HCT116 (cell line): ENCODE data around the gene ITM2C. TPM values are rescaled to one million over a fixed set of nuclear protein-coding genes. Genes with fewer than 3 reads are reported as not detected.

Experiments used
- ATAC-seq: fragments of 200-7000 bp; cut with Tn5 transposase; 2 replicates; pipeline ENCODE4 v1.9.1; 2020; ENCODE audit warnings: mild to moderate bottlenecking, moderate library complexity
- BruUV-seq: library from RNA; stranded (reverse); fragments of 400-500 nt; replicated peaks from 2 replicates; lab custom pipeline; 2021; lab: Mats Ljungman, UMichigan
- CTCF ChIA-PET: fragments of 300-600 bp; sonication (Branson Sonifier 250); formaldehyde crosslinking; loops from one replicate; lab custom pipeline; 2021; ENCODE audit warnings: antibody characterized with exemption; lab: Charles Lee
- POLR2A ChIA-PET: fragments of 300-600, 350-600 bp; sonication (Branson Sonifier 250); formaldehyde crosslinking; loops from one replicate; lab custom pipeline; 2021; ENCODE audit warnings: antibody characterized with exemption; lab: Charles Lee
- RAD21 ChIA-PET, 2 experiments: fragments of 300-600 bp; sonication (Branson Sonifier 250); formaldehyde crosslinking; loops; one replicate each; lab custom pipeline; 2023; ENCODE audit warnings: low total read pairs in 2 of 2; ENCODE audit not compliant: uncharacterized antibody in 2 of 2, unreplicated experiment in 2 of 2, low non-redundant PET in 1 of 2; lab: Charles Lee
- DNase-seq: peaks from one replicate; pipeline ENCODE4 v3.0.0-alpha.2; 2010; ENCODE audit warnings: low read depth, low spot score
- H2AFZ ChIP-seq: fragments of 200-600 bp; shearing (Covaris generic), sonication (generic); 2 replicates; pipeline ENCODE4 v1.6.1; 2017; ENCODE audit warnings: low read depth, mixed run types, mixed read lengths, antibody characterized with exemption, low read length; ENCODE audit not compliant: poor library complexity, severe bottlenecking
- H3K27ac ChIP-seq: 2 replicates; pipeline ENCODE4 v1.5.1; 2012; ENCODE audit warnings: low read depth, low read length
- H3K27me3 ChIP-seq: fragments of 200-600 bp; sonication (generic); 2 replicates; pipeline ENCODE4 v1.6.1; 2016; ENCODE audit warnings: mixed run types, low read length, mixed read lengths; ENCODE audit not compliant: insufficient read depth
- H3K36me3 ChIP-seq, 2 experiments: fragments of 200-500 bp in 1 of 2; fragments of 200-600 bp in 1 of 2; sonication (Bioruptor generic) in 1 of 2; sonication (generic) in 1 of 2; 2 replicates each; pipeline versions ENCODE4 v1.5.1 to v1.6.1; 2014 to 2016; ENCODE audit warnings: low read length in 2 of 2, inconsistent platforms in 1 of 2, mixed read lengths in 1 of 2, mixed run types in 1 of 2; ENCODE audit not compliant: insufficient read depth in 2 of 2, control insufficient read depth in 1 of 2
- H3K4me1 ChIP-seq, 2 experiments: fragments of 200-600 bp in 1 of 2; sonication (generic) in 1 of 2; 2 replicates each; pipeline versions ENCODE4 v1.5.1 to v1.6.1; 2012 to 2017; ENCODE audit warnings: low read length in 2 of 2, inconsistent platforms in 1 of 2, mild to moderate bottlenecking in 1 of 2, mixed read lengths in 1 of 2, mixed run types in 1 of 2, moderate library complexity in 1 of 2; ENCODE audit not compliant: insufficient read depth in 2 of 2, control insufficient read depth in 1 of 2
- H3K4me2 ChIP-seq: fragments of 200-600 bp; sonication (generic); 2 replicates; pipeline ENCODE4 v1.6.1; 2017; ENCODE audit warnings: mixed run types, low read length, mixed read lengths
- H3K4me3 ChIP-seq, 2 experiments: fragments of 200-600 bp in 1 of 2; sonication (generic) in 1 of 2; replicated peaks in 1 of 2; 2 replicates each; pipeline ENCODE4 v1.5.1; 2011 to 2016; ENCODE audit warnings: low read length in 2 of 2, control low read depth in 1 of 2, low read depth in 1 of 2, mild to moderate bottlenecking in 1 of 2, mixed read lengths in 1 of 2, mixed run types in 1 of 2
- H3K79me2 ChIP-seq: fragments of 200-600 bp; sonication (generic); 2 replicates; pipeline ENCODE4 v1.6.1; 2017; ENCODE audit warnings: mild to moderate bottlenecking, mixed run types, low read length, moderate library complexity, mixed read lengths; ENCODE audit not compliant: insufficient read depth
- H3K9ac ChIP-seq: fragments of 200-600 bp; sonication (generic); 2 replicates; pipeline ENCODE4 v1.6.1; 2016; ENCODE audit warnings: low read length, mixed read lengths
- H3K9me2 ChIP-seq: fragments of 200-600 bp; sonication (generic), shearing (Covaris generic); 2 replicates; pipeline ENCODE4 v1.6.1; 2017; ENCODE audit warnings: mixed run types, mild to moderate bottlenecking, moderate library complexity; ENCODE audit not compliant: insufficient read depth
- H3K9me3 ChIP-seq, 2 experiments: fragments of 200-500 bp in 1 of 2; fragments of 200-600 bp in 1 of 2; sonication (Bioruptor generic) in 1 of 2; sonication (generic) in 1 of 2; 2 replicates each; pipeline ENCODE4 v1.6.1; 2014 to 2017; ENCODE audit warnings: low read length in 2 of 2, mixed read lengths in 2 of 2, inconsistent platforms in 1 of 2, low read depth in 1 of 2, mild to moderate bottlenecking in 1 of 2, mixed run types in 1 of 2, moderate library complexity in 1 of 2; ENCODE audit not compliant: control insufficient read depth in 1 of 2, insufficient read depth in 1 of 2
- H4K20me1 ChIP-seq: fragments of 200-600 bp; sonication (generic), shearing (Covaris generic); 2 replicates; pipeline ENCODE4 v1.6.1; 2017; ENCODE audit warnings: mixed run types, mild to moderate bottlenecking, moderate library complexity; ENCODE audit not compliant: insufficient read depth
- CBX3 ChIP-seq: IDR thresholded peaks from 2 replicates; pipeline ENCODE4 v1.6.1; 2012; ENCODE audit warnings: low read depth
- EGR1 ChIP-seq: IDR thresholded peaks from 2 replicates; pipeline ENCODE4 v1.6.1; 2012; ENCODE audit warnings: low read depth
- ELF1 ChIP-seq: IDR thresholded peaks from 2 replicates; pipeline ENCODE4 v1.6.1; 2012; ENCODE audit warnings: low read depth, borderline replicate concordance
- EZH2 ChIP-seq: fragments of 200-600 bp; sonication (generic); IDR thresholded peaks from 2 replicates; pipeline ENCODE4 v1.6.1; 2017; ENCODE audit warnings: antibody characterized with exemption, mixed run types
- EZH2phosphoT487 ChIP-seq: fragments of 200-600 bp; IDR thresholded peaks from 2 replicates; pipeline ENCODE4 v1.6.1; 2018; ENCODE audit warnings: antibody characterized with exemption, borderline replicate concordance
- FOSL1 ChIP-seq: IDR thresholded peaks from 2 replicates; pipeline ENCODE4 v1.6.1; 2012; ENCODE audit warnings: low read depth
- JUND ChIP-seq: IDR thresholded peaks from 2 replicates; pipeline ENCODE4 v1.6.1; 2012
- POLR2A ChIP-seq: IDR thresholded peaks from 2 replicates; pipeline ENCODE4 v1.7.0; 2011; ENCODE audit warnings: borderline replicate concordance; ENCODE audit not compliant: insufficient read depth, insufficient read length; ENCODE audit errors: extremely low read depth
- POLR2AphosphoS5 ChIP-seq: IDR thresholded peaks from 2 replicates; pipeline ENCODE4 v1.6.1; 2011; ENCODE audit warnings: mild to moderate bottlenecking, low read depth, low read length, moderate library complexity
- SIN3A ChIP-seq: IDR thresholded peaks from 2 replicates; pipeline ENCODE4 v1.6.1; 2012; ENCODE audit warnings: low read depth
- SRF ChIP-seq: IDR thresholded peaks from 2 replicates; pipeline ENCODE4 v1.6.1; 2012; ENCODE audit warnings: low read depth
- intact Hi-C: fragments of 100-400 bp; cut with micrococcal nuclease; formaldehyde crosslinking; loops from 2 replicates; pipeline ENCODE4 v1.10.0; 2022
- total RNA-seq: library from RNA; stranded (reverse); gene quantifications from one replicate; pipeline ENCODE4 v1.2.1, GENCODE V29; 2021; ENCODE audit not compliant: unreplicated experiment
- TF ChIP-seq, protein P1 (sequence below): IDR thresholded peaks from 2 replicates; pipeline ENCODE4 v1.6.1; 2012

The ITM2C gene
- total RNA-seq, 1 experiment from 2014 or later = 117 TPM

- H3K9ac ChIP-seq = no peak overlapping the region
- H3K27me3 ChIP-seq = peaks cover 18% of the 10 kb centered on the region; the same call in 1 of the 2 replicates
- no peak overlapping the region for H3K4me2 ChIP-seq
- no peaks in the 10 kb centered on the region for H3K79me2 ChIP-seq
- CTCF ChIA-PET = interaction anchor here (1.1 kb wide), 1 partner anchor 32 kb away, joined by 3 read pairs; the partner anchor contains the start of gene ITM2C
- intact Hi-C loops = no loop called here
- H3K27ac ChIP-seq = no peak overlapping the region
- no peak overlapping the region for H3K4me3 ChIP-seq
- H3K9me2 ChIP-seq = no peaks in the 10 kb centered on the region
- RAD21 ChIA-PET = no interaction called here
- no peaks in the 10 kb centered on the region for H3K9me3 ChIP-seq
- TF ChIP-seq, protein P1, sequence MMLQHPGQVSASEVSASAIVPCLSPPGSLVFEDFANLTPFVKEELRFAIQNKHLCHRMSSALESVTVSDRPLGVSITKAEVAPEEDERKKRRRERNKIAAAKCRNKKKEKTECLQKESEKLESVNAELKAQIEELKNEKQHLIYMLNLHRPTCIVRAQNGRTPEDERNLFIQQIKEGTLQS = no peak
- TF ChIP-seq FOSL1 = no peak
- no peak for TF ChIP-seq POLR2A
- no peak for TF ChIP-seq CBX3
- no peak for TF ChIP-seq SRF
- no peak for TF ChIP-seq EGR1
- TF ChIP-seq JUND = no peak
- TF ChIP-seq ELF1 = no peak
- TF ChIP-seq SIN3A = no peak
- TF ChIP-seq POLR2AphosphoS5 = no peak
- no peak for TF ChIP-seq EZH2
- TF ChIP-seq EZH2phosphoT487 = no peak
- no peaks in the 10 kb centered on the region for H4K20me1 ChIP-seq
- BruUV-seq = no TSS peak
- peaks cover 0 to 8% of the 10 kb centered on the region in 2 experiments; a peak in 2 of 4 replicates for H3K4me1 ChIP-seq
- H2AFZ ChIP-seq = no peak overlapping the region
- ATAC-seq (no peak), DNase-seq (no peak)
- POLR2A ChIA-PET = no interaction called here
- H3K36me3 ChIP-seq = no peaks in the 10 kb centered on the region
These were observed 31.8 kb downstream of the ITM2C start for GRCh38 chr2:230896346-230897115.
